Measurements from ENCODE around the gene TECPR1. TPM values are rescaled to one million over a fixed set of nuclear protein-coding genes. Genes with fewer than 3 reads are reported as not detected.

The TECPR1 gene
- total and polyA plus RNA-seq, 2 of the 4 experiments (the other 2 are of a cell fraction) = 11.5 to 14.7 TPM

DNA sequence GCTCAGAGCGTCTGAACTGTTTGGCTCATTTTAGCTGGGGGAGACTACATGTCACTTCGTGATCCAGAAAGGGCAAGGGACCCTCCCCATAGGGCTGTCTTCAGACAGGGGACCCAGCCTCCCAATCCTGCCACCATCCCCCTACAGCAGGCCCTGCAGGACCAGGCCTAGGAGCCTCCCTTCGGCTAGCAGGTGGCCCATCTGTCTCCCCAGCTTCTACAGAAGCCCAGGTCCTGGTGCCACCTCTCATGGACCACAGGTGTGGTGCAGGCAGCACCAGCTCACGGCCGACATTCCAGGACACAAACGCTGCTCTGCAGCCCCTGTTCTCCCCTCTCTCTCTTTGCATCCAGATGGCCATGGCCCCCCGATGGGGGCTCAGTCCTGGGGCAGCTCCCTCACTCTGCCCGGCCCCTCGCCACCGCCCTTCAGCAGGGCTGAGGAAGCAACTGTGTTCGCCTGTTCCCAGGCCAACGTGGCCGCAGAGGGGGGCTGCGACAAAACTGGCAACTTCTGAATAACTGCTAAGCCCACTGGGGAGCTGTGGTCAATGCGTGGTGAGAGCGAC lies 10.3 kb downstream of the TECPR1 start:
- H2AFZ ChIP-seq (replicated peaks; ENCODE audit: low read length, poor library complexity) = no peak overlapping the region
- H4K5ac ChIP-seq (ENCODE audit: low read depth, low read length) = no peak overlapping the region
- no peak overlapping the region for H3K56ac ChIP-seq (ENCODE audit: extremely low read depth, insufficient read depth, low read length)
- WGBS, 2 experiments (ENCODE audit: extremely low coverage in 2 of 2, insufficient read length in 1 of 2) = 94% methylated on average over 10 of the region's 16 CpGs; no CpG with 5 or more reads in 1 of the 2 experiments
- H2BK20ac ChIP-seq (ENCODE audit: low read depth, low read length) = 0 out of 2 replicates have a peak overlapping the region, but pooled peaks have one; percentile 45
- H3K18ac ChIP-seq (ENCODE audit: low read depth, low read length) = no peak overlapping the region
- no peak overlapping the region for H3K4me3 ChIP-seq (ENCODE audit: insufficient read depth, low read depth, low read length)
- H3K27me3 ChIP-seq (ENCODE audit: control insufficient read depth, insufficient read depth, low read length) = no peaks in the 10 kb centered on the region
- H4K91ac ChIP-seq (ENCODE audit: insufficient read depth, low read depth, low read length) = no peak overlapping the region
- ChIA-PET CTCF (interaction anchor here (0.7 kb wide), 2 partner anchors 9 to 220 kb away, joined by 3 read pairs; no protein-coding TSS in a partner anchor), POLR2A (ENCODE audit: unreplicated experiment) (no interaction called here)
- H3K9ac ChIP-seq (ENCODE audit: low read depth, low read length) = no peak overlapping the region
- intact Hi-C loops (cut with micrococcal nuclease) = loop anchor here (1.0 kb wide), 1 partner anchor 220 kb away; no protein-coding TSS in a partner anchor
- H2AK9ac ChIP-seq (replicated peaks; ENCODE audit: low read depth, low read length, poor library complexity) = no peak overlapping the region
- H2BK15ac ChIP-seq (ENCODE audit: low read depth, low read length) = no peak overlapping the region
- TF ChIP-seq MXI1 (IDR thresholded peaks at IDR 0.05; ENCODE audit: borderline replicate concordance, low read depth, low read length) (no peak), SMC3 (IDR thresholded peaks at IDR 0.05; ENCODE audit: low read depth, low read length) (no peak), MAFK (IDR thresholded peaks at IDR 0.05; ENCODE audit: low read depth, low read length) (no peak), POLR2A (IDR thresholded peaks at IDR 0.05; ENCODE audit: low read depth, low read length) (no peak), NFE2L2 (IDR thresholded peaks at IDR 0.05; ENCODE audit: low read depth, low read length) (no peak), RFX5 (IDR thresholded peaks at IDR 0.05; ENCODE audit: low read depth, low read length) (no peak), MAZ (IDR thresholded peaks at IDR 0.05; ENCODE audit: borderline replicate concordance, low read depth, low read length) (no peak)
- TF ChIP-seq, protein P1, sequence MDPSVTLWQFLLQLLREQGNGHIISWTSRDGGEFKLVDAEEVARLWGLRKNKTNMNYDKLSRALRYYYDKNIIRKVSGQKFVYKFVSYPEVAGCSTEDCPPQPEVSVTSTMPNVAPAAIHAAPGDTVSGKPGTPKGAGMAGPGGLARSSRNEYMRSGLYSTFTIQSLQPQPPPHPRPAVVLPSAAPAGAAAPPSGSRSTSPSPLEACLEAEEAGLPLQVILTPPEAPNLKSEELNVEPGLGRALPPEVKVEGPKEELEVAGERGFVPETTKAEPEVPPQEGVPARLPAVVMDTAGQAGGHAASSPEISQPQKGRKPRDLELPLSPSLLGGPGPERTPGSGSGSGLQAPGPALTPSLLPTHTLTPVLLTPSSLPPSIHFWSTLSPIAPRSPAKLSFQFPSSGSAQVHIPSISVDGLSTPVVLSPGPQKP (IDR thresholded peaks at IDR 0.05; ENCODE audit: borderline replicate concordance, low read depth, low read length) = no peak
- TF ChIP-seq, protein P2, sequence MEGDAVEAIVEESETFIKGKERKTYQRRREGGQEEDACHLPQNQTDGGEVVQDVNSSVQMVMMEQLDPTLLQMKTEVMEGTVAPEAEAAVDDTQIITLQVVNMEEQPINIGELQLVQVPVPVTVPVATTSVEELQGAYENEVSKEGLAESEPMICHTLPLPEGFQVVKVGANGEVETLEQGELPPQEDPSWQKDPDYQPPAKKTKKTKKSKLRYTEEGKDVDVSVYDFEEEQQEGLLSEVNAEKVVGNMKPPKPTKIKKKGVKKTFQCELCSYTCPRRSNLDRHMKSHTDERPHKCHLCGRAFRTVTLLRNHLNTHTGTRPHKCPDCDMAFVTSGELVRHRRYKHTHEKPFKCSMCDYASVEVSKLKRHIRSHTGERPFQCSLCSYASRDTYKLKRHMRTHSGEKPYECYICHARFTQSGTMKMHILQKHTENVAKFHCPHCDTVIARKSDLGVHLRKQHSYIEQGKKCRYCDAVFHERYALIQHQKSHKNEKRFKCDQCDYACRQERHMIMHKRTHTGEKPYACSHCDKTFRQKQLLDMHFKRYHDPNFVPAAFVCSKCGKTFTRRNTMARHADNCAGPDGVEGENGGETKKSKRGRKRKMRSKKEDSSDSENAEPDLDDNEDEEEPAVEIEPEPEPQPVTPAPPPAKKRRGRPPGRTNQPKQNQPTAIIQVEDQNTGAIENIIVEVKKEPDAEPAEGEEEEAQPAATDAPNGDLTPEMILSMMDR (conservative IDR thresholded peaks at IDR 0.05; ENCODE audit: low read depth, low read length) = no peak
- peaks cover 31% of the 10 kb centered on the region for H3K36me3 ChIP-seq (ENCODE audit: control insufficient read depth, insufficient read depth, low read length)
- H3K4me1 ChIP-seq (ENCODE audit: control insufficient read depth, insufficient read depth, low read length) = no peaks in the 10 kb centered on the region
- peaks cover 6% of the 10 kb centered on the region; the same call in 1 of the 2 replicates for H3K9me1 ChIP-seq (ENCODE audit: insufficient read depth, low read length)
- no TSS peak for BruUV-seq (replicated peaks)
- H3K79me1 ChIP-seq (ENCODE audit: low read depth in 1 of 2, low read length in 2 of 2) = 0 out of 4 replicates have a peak, but pooled peaks cover 0 to 4% of the 10 kb centered on the region in 2 experiments
- ATAC-seq (ENCODE audit: low read depth) = peak; percentile 24; the same call in 1 of the 2 replicates
- H3K23ac ChIP-seq (ENCODE audit: low read depth, low read length) = no peak overlapping the region
- no peak overlapping the region for H3K4ac ChIP-seq (ENCODE audit: low read depth, low read length)
- H2AK5ac ChIP-seq (ENCODE audit: low read depth, low read length) = no peak overlapping the region
- no peak for DNase-seq
- in situ Hi-C loops (cut with MboI; ENCODE audit: low sequenced_read_pairs) = no loop called here
- H4K8ac ChIP-seq (ENCODE audit: low read depth in 2 of 2, low read length in 2 of 2) = no peak overlapping the region
- no peak overlapping the region for H3K14ac ChIP-seq (replicated peaks; ENCODE audit: low read depth, low read length)
- dilution Hi-C loops (cut with HindIII; ENCODE audit: low sequenced_read_pairs, unreplicated experiment) = no loop called here
- H3K4me2 ChIP-seq (ENCODE audit: low read depth, low read length) = no peak overlapping the region
- no peak overlapping the region for H2BK120ac ChIP-seq (ENCODE audit: low read depth, low read length)
- no peaks in the 10 kb centered on the region for H3K9me3 ChIP-seq (ENCODE audit: control insufficient read depth, insufficient read depth, low read length)
- H4K20me1 ChIP-seq (ENCODE audit: insufficient read depth, low read length) = no peaks in the 10 kb centered on the region
- no peak overlapping the region for H2BK5ac ChIP-seq (ENCODE audit: low read depth, low read length, poor library complexity, severe bottlenecking)
- H3K27ac ChIP-seq (ENCODE audit: insufficient read depth, low read length) = no peak overlapping the region

Measured in IMR-90 (cell line).